HEK293T (cell line): ENCODE measurements around the gene FAM120A.

ENCODE experiments used
- SUZ12 ChIP-seq: fragments of 450-650 bp; IDR thresholded peaks from 2 replicates; pipeline ENCODE4 v1.6.1; 2016; ENCODE audit warnings: mild to moderate bottlenecking
- TARDBP ChIP-seq: fragments of 450-650 bp; IDR thresholded peaks from 2 replicates; pipeline ENCODE4 v1.6.1; 2016

- TF ChIP-seq TARDBP (no peak), SUZ12 (no peak)
Measured at GRCh38 chr9:93477397-93477796, 25.9 kb downstream of the FAM120A start.
